ENCODE measurements around the gene TREM1.
"Not testable (repeated sequence)": the region's sequence is repeated elsewhere in the genome, so short reads cannot be mapped to it uniquely, and the experiment has no call there.

Gene TREM1

GRCh38 chr6:41262401-41262800 lies 24.1 kb downstream of the TREM1 start:
- H3K27me3 Mint-ChIP-seq: peaks cover 21% of the 10 kb centered on the region
- DNase-seq: no peak
- H3K36me3 Mint-ChIP-seq: peaks cover 5% of the 10 kb centered on the region
- no peak overlapping the region for H3K4me3 Mint-ChIP-seq
- CTCF ChIA-PET: no interaction called here
- H3K9me3 Mint-ChIP-seq: peaks cover 32% of the 10 kb centered on the region
- no peak overlapping the region for H3K27ac Mint-ChIP-seq
- H3K4me1 Mint-ChIP-seq: no peaks in the 10 kb centered on the region

DNA sequence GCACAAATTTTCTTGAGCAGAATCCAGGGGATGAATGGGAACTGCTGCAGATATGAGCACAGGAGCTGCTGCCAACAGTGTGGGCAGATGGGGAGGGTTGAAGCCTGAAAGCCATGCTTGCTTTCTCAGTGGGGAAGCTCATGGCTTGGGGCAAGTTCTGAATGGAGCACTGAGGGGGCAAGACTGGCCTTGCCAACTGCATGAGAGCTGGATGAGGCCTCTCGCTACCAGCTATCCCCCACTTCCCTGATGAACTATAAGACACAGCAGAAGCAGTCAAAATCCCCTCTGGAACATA lies 28.3 kb downstream of the TREM1 start:
- no peak for DNase-seq
- H3K27me3 Mint-ChIP-seq: peaks cover 25% of the 10 kb centered on the region
- peaks cover 7% of the 10 kb centered on the region for H3K4me1 Mint-ChIP-seq
- CTCF ChIA-PET: no interaction called here
- H3K27ac Mint-ChIP-seq: no peak overlapping the region
- peaks cover 4% of the 10 kb centered on the region for H3K36me3 Mint-ChIP-seq
- H3K9me3 Mint-ChIP-seq: peaks cover 25% of the 10 kb centered on the region
- no peak overlapping the region for H3K4me3 Mint-ChIP-seq

- Mint-ChIP-seq H3K9me3 (peaks cover 24% of the 10 kb centered on the region), H3K4me1 (peaks cover 7% of the 10 kb centered on the region), H3K4me3 (no peak overlapping the region), H3K36me3 (peaks cover 4% of the 10 kb centered on the region), H3K27ac (no peak overlapping the region), H3K27me3 (peaks cover 29% of the 10 kb centered on the region)
- DNase-seq: no peak
- CTCF ChIA-PET: interaction anchor here (0.8 kb wide), 1 partner anchor 15 kb away, joined by 3 read pairs; no protein-coding TSS in a partner anchor
Observed at GRCh38 chr6:41257369-41258195, 28.9 kb downstream of the TREM1 start.

- CTCF ChIA-PET: interaction anchor here (0.8 to 1.1 kb wide), 2 partner anchors 14 to 21 kb away, joined by 3 read pairs; no protein-coding TSS in a partner anchor
- no peak for DNase-seq
- Mint-ChIP-seq H3K9me3 (peaks cover 13% of the 10 kb centered on the region), H3K4me1 (peaks cover 7% of the 10 kb centered on the region), H3K27ac (no peak overlapping the region), H3K27me3 (peaks cover 38% of the 10 kb centered on the region), H3K4me3 (no peak overlapping the region), H3K36me3 (peaks cover 1% of the 10 kb centered on the region)
Observed at GRCh38 chr6:41256383-41256782, 30.1 kb downstream of the TREM1 start.

DNA sequence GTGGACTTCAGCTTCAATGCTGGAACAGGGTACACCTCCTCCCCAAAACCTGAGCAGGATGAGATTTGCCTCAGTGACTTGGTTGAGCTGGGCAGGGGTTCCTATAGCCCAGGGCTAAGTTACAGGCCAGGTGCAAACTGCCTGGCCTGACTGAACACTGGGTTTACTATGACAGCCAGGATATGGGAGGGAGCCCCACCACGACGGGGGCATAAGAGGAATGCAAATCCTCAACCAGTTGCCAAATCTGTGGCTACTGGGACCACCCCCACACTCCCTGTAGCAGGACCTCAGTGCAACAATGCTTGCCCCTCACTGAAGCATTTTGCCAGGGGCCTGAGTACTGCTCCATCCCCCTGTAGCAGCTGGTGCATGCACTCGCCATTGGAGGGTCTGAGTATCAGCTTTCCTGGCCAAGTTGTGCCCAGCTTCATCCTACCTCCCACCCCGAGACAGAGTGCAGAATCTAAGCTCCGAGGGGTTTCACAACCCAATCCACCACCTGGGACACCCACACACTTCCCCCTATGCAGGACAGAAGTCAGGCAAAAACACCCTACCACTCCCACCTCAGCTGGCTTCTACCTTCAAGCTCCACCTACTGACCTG lies 30.7 kb downstream of the TREM1 start:
- Mint-ChIP-seq H3K4me3 (no peak overlapping the region), H3K36me3 (peaks cover 1% of the 10 kb centered on the region), H3K9me3 (peaks cover 9% of the 10 kb centered on the region), H3K27me3 (peaks cover 38% of the 10 kb centered on the region), H3K4me1 (peaks cover 7% of the 10 kb centered on the region), H3K27ac (no peak overlapping the region)
- CTCF ChIA-PET: interaction anchor here (1.1 kb wide), 1 partner anchor 22 kb away, joined by 3 read pairs; no protein-coding TSS in a partner anchor
- no peak for DNase-seq

DNA sequence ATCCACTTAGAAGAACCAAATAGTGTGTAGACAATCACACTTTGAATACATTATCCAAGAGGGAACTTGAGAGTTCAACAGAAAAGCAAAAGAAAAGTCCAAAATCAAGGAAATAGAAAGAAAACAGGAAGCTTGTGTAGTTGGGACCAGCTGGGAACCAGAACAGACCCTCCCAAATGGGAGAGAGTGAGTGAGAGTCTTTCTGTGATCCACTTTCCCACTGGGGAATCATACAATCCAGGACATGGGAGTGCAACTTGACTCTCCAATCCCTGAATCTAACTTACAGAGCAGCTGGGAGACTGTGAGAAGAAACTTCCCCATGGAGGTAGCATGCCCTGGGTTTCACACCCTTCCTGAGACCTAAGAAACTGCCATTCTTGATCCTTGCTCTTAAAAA lies 31.4 kb downstream of the TREM1 start:
- DNase-seq: no peak
- Mint-ChIP-seq H3K4me1 (peaks cover 7% of the 10 kb centered on the region), H3K27me3 (peaks cover 38% of the 10 kb centered on the region), H3K4me3 (no peak overlapping the region), H3K27ac (no peak overlapping the region), H3K36me3 (peaks cover 1% of the 10 kb centered on the region), H3K9me3 (peaks cover 5% of the 10 kb centered on the region)
- CTCF ChIA-PET: interaction anchor here (1.1 kb wide), 1 partner anchor 23 kb away, joined by 3 read pairs; no protein-coding TSS in a partner anchor

DNA sequence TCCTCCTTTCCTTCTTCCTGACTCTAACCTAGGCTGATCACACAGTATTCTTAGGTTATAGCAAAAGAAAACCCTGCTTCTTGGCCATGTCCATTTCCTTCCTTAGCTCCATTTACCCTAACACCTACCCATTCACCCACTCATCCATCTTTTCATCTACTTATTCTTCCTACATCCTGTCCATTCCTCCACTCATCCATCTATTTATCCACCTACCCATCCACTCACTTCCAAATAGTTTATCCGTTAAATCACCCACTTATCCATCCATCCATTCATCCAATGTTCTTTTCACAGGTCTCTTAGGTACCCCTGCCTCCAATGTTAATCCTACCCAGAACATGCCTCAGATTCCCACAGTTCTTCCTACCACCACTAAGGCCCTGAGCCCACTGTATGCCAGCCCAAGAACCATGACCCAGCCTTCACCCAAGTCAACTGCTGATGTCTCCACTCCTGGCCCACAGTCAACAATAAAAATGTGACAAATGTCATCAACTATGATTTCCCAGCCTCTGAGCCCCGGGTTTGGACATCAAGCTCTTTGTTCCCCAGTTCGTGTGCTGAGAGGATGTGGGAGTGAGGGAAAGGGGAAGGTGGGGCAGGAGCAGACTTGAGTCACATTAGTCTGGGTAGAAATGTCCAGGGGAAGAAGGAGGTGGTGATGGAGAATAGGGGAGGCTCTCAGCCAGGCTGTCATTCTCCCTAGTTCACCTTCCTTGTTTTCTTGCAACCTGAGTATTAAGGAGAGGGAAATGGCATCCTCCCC lies 33.9 kb downstream of the TREM1 start:
- CTCF ChIA-PET: no interaction called here
- Mint-ChIP-seq H3K4me3 (no peak overlapping the region), H3K36me3 (no peaks in the 10 kb centered on the region), H3K27me3 (peaks cover 30% of the 10 kb centered on the region), H3K27ac (no peak overlapping the region), H3K9me3 (no peaks in the 10 kb centered on the region), H3K4me1 (peaks cover 16% of the 10 kb centered on the region)
- no peak for DNase-seq

DNA sequence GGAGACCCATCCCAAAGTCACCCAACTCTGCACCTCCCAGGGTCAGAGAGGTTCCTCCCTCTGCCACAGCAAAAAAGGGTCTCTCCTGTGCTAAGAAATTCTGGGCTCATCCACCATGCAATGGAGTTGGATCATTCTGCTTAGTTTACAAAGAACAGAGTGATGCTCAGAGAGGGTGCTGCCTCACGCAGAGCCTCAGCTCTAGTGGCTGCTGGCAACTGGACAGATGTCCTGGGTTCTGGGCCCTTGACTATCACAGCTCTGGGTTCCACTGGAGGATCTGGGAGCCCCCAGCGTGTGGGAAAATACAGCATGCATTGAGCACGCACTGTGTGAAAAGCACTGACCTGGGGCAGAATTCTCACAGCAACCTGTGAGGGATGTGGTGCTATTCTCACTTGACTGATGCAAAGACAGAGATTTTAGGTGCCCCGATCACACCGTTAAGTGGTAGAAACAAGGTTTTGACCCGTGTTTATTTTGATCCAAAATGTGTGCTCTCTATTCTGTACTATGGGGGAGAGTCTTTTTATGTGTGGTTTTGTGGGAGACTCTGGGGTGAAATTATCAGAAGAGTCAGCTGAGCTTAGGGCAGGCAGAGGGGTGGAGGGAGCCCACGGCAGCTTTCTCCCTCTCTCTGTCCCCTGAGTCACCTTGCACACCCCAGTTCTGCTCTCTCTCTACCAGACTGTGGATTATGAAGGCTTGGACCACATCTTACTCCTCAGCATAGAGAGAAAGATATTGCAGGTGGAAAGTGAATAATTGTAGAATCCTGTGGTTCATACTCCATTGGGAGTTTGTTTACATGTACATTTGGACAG lies 38.4 kb downstream of the TREM1 start:
- Mint-ChIP-seq H3K27ac (no peak overlapping the region), H3K4me3 (no peak overlapping the region), H3K9me3 (no peaks in the 10 kb centered on the region), H3K36me3 (no peaks in the 10 kb centered on the region), H3K27me3 (peaks cover 27% of the 10 kb centered on the region), H3K4me1 (peaks cover 14% of the 10 kb centered on the region)
- CTCF ChIA-PET: interaction anchor here (0.8 kb wide), 1 partner anchor 71 kb away, joined by 3 read pairs; no protein-coding TSS in a partner anchor
- DNase-seq: no peak

- Mint-ChIP-seq H3K4me3 (no peak overlapping the region), H3K4me1 (peaks cover 14% of the 10 kb centered on the region), H3K9me3 (no peaks in the 10 kb centered on the region), H3K27me3 (peaks cover 26% of the 10 kb centered on the region), H3K27ac (no peak overlapping the region), H3K36me3 (no peaks in the 10 kb centered on the region)
- DNase-seq: no peak
- CTCF ChIA-PET: no interaction called here
Observed at GRCh38 chr6:41247288-41247865, 39.1 kb downstream of the TREM1 start.

- DNase-seq, H3K36me3 Mint-ChIP-seq, H3K4me3 Mint-ChIP-seq, H3K27ac Mint-ChIP-seq, CTCF ChIA-PET, H3K9me3 Mint-ChIP-seq: not testable (repeated sequence)
- Mint-ChIP-seq H3K4me1 (peaks cover 14% of the 10 kb centered on the region), H3K27me3 (peaks cover 26% of the 10 kb centered on the region)
Observed at GRCh38 chr6:41246529-41246928, 40.0 kb downstream of the TREM1 start.

DNA sequence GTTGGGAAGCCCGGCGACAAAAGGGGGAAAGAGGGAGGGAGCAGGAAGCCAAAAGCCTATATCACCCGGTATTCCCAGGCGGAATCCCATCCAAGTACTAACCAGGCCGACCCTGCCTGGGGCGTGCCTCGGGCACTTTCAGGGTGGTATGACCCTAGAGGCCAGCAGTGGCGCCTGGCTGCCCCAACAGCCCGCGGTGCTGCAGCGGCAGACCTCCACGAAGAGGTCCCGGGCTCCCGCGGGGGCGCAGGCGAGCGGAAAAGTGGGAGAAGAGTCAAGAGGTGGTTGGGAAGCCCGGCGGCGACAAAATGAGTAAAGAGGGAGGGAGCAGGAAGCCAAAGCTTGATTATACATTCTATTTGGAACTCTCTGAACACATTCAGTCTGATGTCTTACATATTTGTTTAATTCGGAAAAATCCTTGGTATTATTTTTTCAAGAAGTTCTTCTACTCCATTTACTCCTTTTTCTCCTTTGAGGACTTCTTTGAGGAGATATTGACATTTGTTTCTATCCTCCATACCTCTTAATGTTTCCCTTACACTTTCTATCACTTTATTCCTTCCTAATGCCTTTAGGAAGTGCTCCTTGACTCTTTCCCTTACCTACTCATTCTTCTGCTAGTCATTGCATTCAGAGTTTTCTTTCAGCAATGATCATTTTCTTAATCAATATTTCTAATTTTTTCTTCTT lies 46.9 kb downstream of the TREM1 start:
- Mint-ChIP-seq H3K27me3 (peaks cover 52% of the 10 kb centered on the region), H3K27ac (no peak overlapping the region), H3K36me3 (no peaks in the 10 kb centered on the region), H3K4me1 (no peaks in the 10 kb centered on the region), H3K4me3 (no peak overlapping the region), H3K9me3 (no peaks in the 10 kb centered on the region)
- no peak for DNase-seq
- CTCF ChIA-PET: no interaction called here

DNA sequence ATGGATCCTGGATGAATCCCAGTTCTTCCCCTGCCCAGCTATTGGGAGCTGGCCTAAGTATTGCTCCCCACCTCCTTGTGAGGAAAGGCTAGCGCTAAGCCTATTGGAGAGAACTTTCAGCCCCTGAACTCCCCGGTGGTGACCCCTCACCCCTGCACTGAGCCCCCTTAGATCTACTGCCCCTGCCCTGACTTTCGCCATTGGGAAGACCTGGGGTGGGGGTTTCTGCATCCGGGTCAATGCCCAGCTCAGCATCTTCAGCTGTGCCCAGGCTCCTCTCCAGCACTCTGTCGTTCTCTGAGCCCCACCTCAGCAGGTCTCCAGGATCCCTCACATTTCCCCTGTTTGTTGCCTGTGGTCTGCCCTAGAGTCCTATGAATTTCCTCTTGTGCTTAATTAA lies 49.4 kb downstream of the TREM1 start:
- H3K9me3 Mint-ChIP-seq: no peaks in the 10 kb centered on the region
- no peak overlapping the region for H3K27ac Mint-ChIP-seq
- H3K4me1 Mint-ChIP-seq: no peaks in the 10 kb centered on the region
- CTCF ChIA-PET: no interaction called here
- peaks cover 40% of the 10 kb centered on the region for H3K27me3 Mint-ChIP-seq
- DNase-seq: no peak
- H3K4me3 Mint-ChIP-seq: no peak overlapping the region
- H3K36me3 Mint-ChIP-seq: no peaks in the 10 kb centered on the region

DNA sequence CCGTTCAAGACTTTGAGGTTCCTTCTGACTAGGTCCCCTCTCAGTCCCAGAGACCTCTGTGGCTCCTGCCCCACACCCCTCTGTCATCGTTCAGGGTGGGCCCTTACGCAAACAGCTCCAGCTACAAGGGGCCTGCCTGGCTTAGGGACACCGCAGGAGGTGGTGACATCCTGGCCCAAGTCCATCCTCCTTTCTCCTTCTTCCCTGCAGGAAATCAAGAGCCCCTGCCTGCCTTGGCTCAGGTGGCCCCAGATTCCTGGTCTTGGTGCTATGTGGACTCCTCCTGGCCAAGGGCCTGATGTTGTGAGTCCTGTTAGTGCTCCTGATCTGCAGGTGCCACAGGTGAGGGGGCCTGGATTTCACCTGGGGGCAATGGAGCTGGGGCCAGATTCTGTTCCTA lies 50.2 kb downstream of the TREM1 start:
- DNase-seq: no peak
- H3K27me3 Mint-ChIP-seq: peaks cover 37% of the 10 kb centered on the region

More for the DNA sequence above, 50.2 kb downstream of the TREM1 start:
- no peak overlapping the region for H3K4me3 Mint-ChIP-seq
- CTCF ChIA-PET: no interaction called here
- H3K9me3 Mint-ChIP-seq: no peaks in the 10 kb centered on the region
- no peaks in the 10 kb centered on the region for H3K36me3 Mint-ChIP-seq
- H3K4me1 Mint-ChIP-seq: no peaks in the 10 kb centered on the region
- H3K27ac Mint-ChIP-seq: no peak overlapping the region

Data from activated naive CD4-positive, alpha-beta T cell treated with anti-CD3 and anti-CD28 coated beads, Interleukin-2, amount 10 ng/mL, durations not matched to agents 7 days and 5 days (primary cell).